NCI-H82 treated with DMSO at 0.1 percent for 48 hours (cell line): ENCODE results near the gene APOBEC3F.
A peak's percentile ranks its signal among the peaks of the same experiment; 100 is the strongest.
"Not testable (repeated sequence)": the region's sequence is repeated elsewhere in the genome, so short reads cannot be mapped to it uniquely, and the experiment has no call there.

ENCODE experiments used
- DNase-seq: peaks from one replicate; lab custom pipeline; 2025; ENCODE audit not compliant: unreplicated experiment; lab: John Stamatoyannopoulos, UW

APOBEC3F gene

GRCh38 chr22:39026509-39027150 is 14.0 kb upstream of the APOBEC3F start:
- no peak for DNase-seq

DNA sequence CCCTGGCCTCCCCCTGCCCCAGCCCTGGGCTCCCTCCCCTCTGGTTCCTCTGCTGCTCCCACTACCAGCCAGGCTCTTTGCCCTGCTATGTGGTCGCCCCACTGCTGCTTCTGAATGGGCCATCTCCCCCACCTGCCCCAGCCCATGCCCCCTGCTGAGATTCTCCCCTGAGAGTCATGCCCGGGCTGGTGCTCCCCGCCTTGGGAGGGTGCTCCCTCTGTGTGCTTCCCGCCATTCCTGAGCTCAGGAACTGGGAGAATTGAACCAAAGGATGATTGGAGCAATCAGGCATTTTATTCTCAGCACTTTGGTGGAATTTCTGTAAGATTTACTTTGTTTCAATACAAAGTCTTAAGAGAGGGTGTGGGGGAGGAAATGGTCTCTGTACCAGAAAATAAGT is 12.9 kb upstream of the APOBEC3F start:
- DNase-seq = no peak

DNA sequence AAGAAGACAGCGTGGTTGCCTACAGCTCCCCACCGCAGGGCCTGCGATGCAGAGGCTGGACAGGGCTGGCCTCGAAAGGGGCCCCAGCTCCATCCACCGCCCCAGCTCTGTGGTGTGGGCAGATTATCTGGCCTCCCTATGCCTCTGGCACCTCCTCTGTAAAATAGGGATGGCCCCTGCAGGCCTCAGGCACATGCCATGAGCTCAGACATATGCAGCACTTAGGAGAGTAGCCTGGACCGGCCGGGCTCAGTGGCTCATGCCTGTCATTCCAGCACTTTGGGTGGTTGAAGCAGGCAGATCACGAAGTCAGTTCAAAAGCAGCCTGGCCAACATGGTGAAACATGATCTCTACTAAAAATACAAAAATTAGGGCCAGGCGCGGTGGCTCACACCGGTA is 12.4 kb upstream of the APOBEC3F start:
- DNase-seq = no peak

- no peak for DNase-seq
These were observed 11.4 kb upstream of the APOBEC3F start for GRCh38 chr22:39029227-39029626.

- DNase-seq = no peak
These were observed 10.0 kb upstream of the APOBEC3F start for GRCh38 chr22:39030705-39031104.

DNA sequence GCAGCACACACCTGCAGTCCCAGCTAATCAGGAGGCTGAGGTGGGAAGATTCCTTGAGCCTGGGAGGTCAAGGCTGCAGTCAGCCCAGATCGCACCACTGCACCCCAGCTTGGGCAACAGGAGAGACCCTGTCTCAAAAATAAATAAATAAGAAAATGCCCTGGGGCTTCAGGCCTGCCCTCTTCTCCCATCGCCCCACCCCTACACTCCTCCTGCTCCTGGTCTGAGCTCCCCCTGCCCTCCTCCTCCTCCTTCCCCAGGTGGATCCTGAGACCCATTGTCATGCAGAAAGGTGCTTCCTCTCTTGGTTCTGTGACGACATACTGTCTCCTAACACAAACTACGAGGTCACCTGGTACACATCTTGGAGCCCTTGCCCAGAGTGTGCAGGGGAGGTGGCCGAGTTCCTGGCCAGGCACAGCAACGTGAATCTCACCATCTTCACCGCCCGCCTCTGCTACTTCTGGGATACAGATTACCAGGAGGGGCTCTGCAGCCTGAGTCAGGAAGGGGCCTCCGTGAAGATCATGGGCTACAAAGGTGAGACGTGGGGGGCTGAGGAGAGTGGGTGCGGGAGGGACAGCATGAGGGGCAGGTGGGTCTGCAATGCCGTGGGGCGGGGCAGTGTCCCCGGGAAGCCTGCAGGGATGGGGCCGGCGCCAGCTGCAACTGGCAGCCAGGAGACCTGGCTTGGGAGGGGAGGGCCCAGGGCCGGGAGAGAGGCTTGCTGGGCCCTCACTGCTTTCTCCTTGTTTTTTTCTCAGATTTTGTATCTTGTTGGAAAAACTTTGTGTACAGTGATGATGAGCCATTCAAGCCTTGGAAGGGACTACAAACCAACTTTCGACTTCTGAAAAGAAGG is 9.0 kb upstream of the APOBEC3F start:
- not testable (repeated sequence) for DNase-seq

GRCh38 chr22:39037071-39037470 is 3.6 kb upstream of the APOBEC3F start:
- DNase-seq = not testable (repeated sequence)

GRCh38 chr22:39039306-39040126 is 1.1 kb upstream of the APOBEC3F start:
- no peak for DNase-seq

DNA sequence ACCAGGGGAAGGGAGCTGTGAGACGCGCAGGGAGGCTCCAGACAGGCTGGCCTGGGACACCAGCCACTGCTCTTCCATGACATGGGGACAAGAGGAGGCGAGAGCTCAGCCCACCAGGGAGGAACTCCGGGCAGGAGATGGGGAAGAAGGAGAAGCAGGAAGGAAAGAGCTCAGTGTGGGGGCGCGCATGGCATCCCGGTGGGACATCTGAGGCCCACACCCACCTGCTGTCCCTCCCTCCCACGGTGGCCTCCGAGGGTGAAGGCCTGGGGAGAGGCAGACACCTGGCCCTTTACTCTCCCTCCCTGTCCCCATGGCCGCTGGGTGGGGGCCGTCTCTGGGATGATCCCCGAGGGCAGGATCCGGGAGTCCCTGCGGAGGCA is 518 bp upstream of the APOBEC3F start:
- not testable (repeated sequence) for DNase-seq

- no peak for DNase-seq
These were observed 1.2 kb downstream of the APOBEC3F start for GRCh38 chr22:39041908-39042307.

DNA sequence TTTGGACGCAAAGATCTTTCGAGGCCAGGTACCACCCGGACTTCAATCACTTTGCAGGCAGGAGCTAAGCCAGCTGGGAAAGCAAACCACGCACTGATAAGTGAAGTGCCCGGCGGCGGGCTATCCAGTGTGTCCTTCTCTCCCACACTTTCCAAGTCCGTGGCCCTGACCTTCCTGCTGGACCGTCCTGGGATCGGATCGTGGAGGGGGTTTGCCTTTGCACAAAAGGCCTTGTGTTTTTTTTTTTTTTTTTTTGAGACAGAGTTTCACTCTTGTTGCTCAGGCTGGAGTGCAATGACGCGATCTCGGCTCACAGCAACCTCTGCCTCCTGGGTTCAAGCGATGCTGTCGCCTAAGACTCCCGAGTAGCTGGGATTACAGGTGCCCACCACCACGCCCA is 2.4 kb downstream of the APOBEC3F start:
- DNase-seq = not testable (repeated sequence)

GRCh38 chr22:39045136-39045535 is 4.5 kb downstream of the APOBEC3F start:
- not testable (repeated sequence) for DNase-seq

DNA sequence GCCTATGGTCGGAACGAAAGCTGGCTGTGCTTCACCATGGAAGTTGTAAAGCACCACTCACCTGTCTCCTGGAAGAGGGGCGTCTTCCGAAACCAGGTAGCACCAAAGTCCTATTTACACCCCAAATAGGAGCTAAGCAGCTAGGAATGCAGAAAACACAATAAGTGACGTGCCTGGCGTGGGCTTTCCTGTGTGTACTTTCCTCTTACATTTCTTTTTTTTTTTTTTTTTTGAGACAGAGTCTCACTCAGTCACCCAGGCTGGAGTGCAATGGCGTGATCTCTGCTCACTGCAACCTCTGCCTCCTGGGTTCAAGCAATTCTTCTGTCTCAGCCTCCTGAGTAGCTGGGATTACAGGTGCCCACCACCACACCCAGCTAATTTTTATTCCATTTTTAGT is 8.8 kb downstream of the APOBEC3F start:
- not testable (repeated sequence) for DNase-seq

- not testable (repeated sequence) for DNase-seq
These were observed 11.3 kb downstream of the APOBEC3F start for GRCh38 chr22:39051844-39052495.

DNA sequence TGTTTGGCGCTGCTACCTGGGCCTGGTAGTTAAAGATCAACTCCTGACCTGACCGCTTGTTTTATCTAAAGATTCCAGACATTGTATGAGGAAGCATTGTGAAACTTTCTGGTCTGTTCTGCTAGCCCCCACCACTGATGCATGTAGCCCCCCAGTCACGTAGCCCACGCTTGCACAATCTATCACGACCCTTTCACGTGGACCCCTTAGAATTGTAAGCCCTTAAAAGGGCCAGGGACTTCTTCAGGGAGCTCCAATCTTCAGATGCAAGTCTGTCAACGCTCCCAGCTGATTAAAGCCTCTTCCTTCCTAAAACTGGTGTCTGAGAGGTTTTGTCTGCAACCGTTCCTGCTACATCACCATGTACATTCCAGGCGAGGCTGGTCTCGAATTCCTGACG is 15.0 kb downstream of the APOBEC3F start:
- DNase-seq = no peak

- DNase-seq = peak; percentile 2
These were observed 20.6 kb downstream of the APOBEC3F start for GRCh38 chr22:39061290-39061689.

GRCh38 chr22:39061951-39062350 is 21.3 kb downstream of the APOBEC3F start:
- not testable (repeated sequence) for DNase-seq

DNA sequence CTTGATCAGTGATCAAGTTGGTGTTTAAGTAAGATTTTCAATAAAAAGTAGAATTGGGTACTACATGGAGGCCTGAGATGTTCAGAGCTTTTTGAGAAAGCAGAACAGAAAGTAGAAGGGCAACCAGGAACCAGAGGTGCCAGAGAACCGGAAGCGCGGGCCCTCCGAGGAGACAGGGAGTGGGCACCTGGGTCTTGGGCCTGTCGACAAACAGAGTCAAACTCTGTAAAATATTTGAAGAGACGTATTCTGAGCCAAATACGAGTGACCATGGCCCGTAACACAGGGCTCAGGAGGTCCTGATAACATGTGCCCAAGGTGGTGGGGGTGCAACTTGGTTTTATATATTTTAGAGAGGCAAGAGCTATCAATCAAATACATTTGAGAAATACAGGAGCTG is 23.2 kb downstream of the APOBEC3F start:
- not testable (repeated sequence) for DNase-seq

DNA sequence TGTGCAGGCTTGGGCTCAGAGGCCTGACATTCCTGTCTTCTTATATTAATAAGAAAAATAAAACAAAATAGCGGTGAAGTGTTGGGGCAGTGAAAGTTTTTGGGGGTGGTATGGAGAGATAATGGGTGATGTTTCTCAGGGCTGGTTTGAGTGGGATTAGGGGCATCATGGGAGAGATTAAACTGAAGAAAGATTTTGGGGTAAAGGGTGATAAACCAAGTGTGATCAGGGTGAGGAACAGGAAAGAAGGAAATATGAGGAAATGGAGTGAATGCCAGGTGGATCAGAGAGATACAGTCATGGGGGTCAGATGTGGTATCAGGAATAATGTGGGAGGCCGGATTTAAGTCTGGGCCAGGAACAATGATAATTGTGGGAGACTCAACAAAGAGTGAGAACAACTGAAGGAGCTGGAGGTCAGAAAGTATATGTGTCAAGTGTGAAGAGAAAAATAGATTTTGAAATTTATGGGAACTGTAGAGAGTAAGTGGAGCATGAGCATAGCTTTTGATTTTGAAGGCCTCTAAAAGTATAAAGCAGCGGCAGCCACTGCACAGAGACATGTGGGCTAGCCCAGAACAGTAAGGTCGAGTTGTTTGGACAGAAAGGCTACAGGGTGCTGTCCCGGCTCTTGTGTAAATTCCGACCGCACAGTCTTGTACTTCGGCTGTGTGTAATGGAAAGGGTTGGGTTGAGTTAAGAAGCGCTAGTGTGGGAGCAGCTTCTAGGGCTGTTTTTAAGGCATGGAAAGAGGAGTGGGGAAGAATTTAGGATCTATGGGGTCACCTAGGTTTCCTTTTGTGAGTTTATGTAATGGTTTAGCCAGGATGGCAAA is 26.0 kb downstream of the APOBEC3F start:
- DNase-seq = not testable (repeated sequence)
